H1 (cell line): Measurements from ENCODE around the gene OR6M1. TPM values are rescaled to one million over a fixed set of nuclear protein-coding genes. Genes with fewer than 3 reads are reported as not detected.

Experiments
- CTCF ChIA-PET: fragments of 300-600 bp; sonication (Branson Sonifier 250); formaldehyde crosslinking; loops from one replicate; lab custom pipeline; 2021; ENCODE audit not compliant: partially characterized antibody; lab: Charles Lee
- POLR2A ChIA-PET: fragments of 300-600 bp; sonication (Branson Sonifier 250); formaldehyde crosslinking; loops from one replicate; lab custom pipeline; 2021; ENCODE audit warnings: inconsistent platforms; ENCODE audit not compliant: partially characterized antibody; lab: Charles Lee
- DNase-seq, 2 experiments: peaks; one replicate each; pipeline versions ENCODE4 v3.0.0 to v3.0.0-alpha.2; 2010 to 2022; ENCODE audit warnings: low spot score in 2 of 2, low read depth in 1 of 2, mixed read lengths in 1 of 2
- FAIRE-seq: peaks from 2 replicates; lab custom pipeline; 2011; peaks lifted over from hg19 to GRCh38; lab: Jason Lieb, UNC
- H2AFZ ChIP-seq: 2 replicates; pipeline ENCODE4 v1.8.1; 2012; ENCODE audit warnings: low read length, inconsistent platforms
- H2AK5ac ChIP-seq: 2 replicates; pipeline ENCODE4 v1.6.1; 2013; ENCODE audit warnings: low read depth, low read length
- H2BK120ac ChIP-seq: replicated peaks from 2 replicates; pipeline ENCODE3; 2013; ENCODE audit warnings: low read depth, low read length, inconsistent platforms
- H2BK12ac ChIP-seq: 2 replicates; pipeline ENCODE4 v1.6.1; 2013; ENCODE audit warnings: low read depth, low read length
- H2BK15ac ChIP-seq: 2 replicates; pipeline ENCODE4 v1.6.1; 2013; ENCODE audit warnings: low read length
- H2BK20ac ChIP-seq: 2 replicates; pipeline ENCODE4 v1.6.1; 2013; ENCODE audit warnings: low read length
- H2BK5ac ChIP-seq: 2 replicates; pipeline ENCODE4 v1.6.1; 2013; ENCODE audit warnings: low read depth, low read length
- H3K14ac ChIP-seq: 2 replicates; pipeline ENCODE4 v1.6.1; 2013; ENCODE audit warnings: inconsistent platforms; ENCODE audit not compliant: insufficient read length
- H3K18ac ChIP-seq: 2 replicates; pipeline ENCODE4 v1.6.1; 2013; ENCODE audit warnings: low read length; ENCODE audit errors: extremely low read depth
- H3K23ac ChIP-seq: 2 replicates; pipeline ENCODE4 v1.6.1; 2013; ENCODE audit warnings: inconsistent platforms; ENCODE audit not compliant: insufficient read length
- H3K23me2 ChIP-seq: 2 replicates; pipeline ENCODE4 v1.6.1; 2013; ENCODE audit warnings: low read depth, low read length
- H3K27ac ChIP-seq: 2 replicates; pipeline ENCODE4 v1.6.1; 2011; ENCODE audit warnings: low read depth, low read length, inconsistent platforms
- H3K27me3 ChIP-seq, 4 experiments: replicated peaks in 1 of 4; 1 replicate in 1 of 4; 2 replicates in 3 of 4; pipeline versions ENCODE4 v1.6.1 to v1.8.1; 2011 to 2013; ENCODE audit warnings: low read length in 3 of 4, mild to moderate bottlenecking in 3 of 4, inconsistent platforms in 2 of 4, mixed read lengths in 2 of 4, moderate library complexity in 1 of 4; ENCODE audit not compliant: control insufficient read depth in 3 of 4, insufficient read depth in 3 of 4; ENCODE audit errors: extremely low read depth in 1 of 4
- H3K36me3 ChIP-seq, 4 experiments: 2 replicates each; pipeline versions ENCODE4 v1.6.1 to v1.8.1; 2011 to 2013; ENCODE audit warnings: mild to moderate bottlenecking in 4 of 4, low read length in 3 of 4, moderate library complexity in 2 of 4, control low read depth in 1 of 4, inconsistent platforms in 1 of 4; ENCODE audit not compliant: insufficient read depth in 4 of 4, control insufficient read depth in 2 of 4
- H3K4ac ChIP-seq: replicated peaks from 2 replicates; pipeline ENCODE3; 2013; ENCODE audit warnings: low read length, low read depth, mixed read lengths, inconsistent platforms; ENCODE audit not compliant: insufficient read length
- H3K4me1 ChIP-seq, 4 experiments: replicated peaks in 1 of 4; 1 replicate in 1 of 4; 2 replicates in 3 of 4; pipeline versions ENCODE4 v1.6.1 to v1.8.1; 2011 to 2013; ENCODE audit warnings: low read length in 3 of 4, inconsistent platforms in 2 of 4, mixed read lengths in 1 of 4; ENCODE audit not compliant: insufficient read depth in 4 of 4, control insufficient read depth in 3 of 4
- H3K4me2 ChIP-seq, 2 experiments: 2 replicates each; pipeline versions ENCODE4 v1.6.1 to v1.8.1; 2011 to 2013; ENCODE audit warnings: low read depth in 2 of 2, low read length in 2 of 2, control low read depth in 1 of 2, inconsistent platforms in 1 of 2, mild to moderate bottlenecking in 1 of 2; ENCODE audit not compliant: insufficient read depth in 1 of 2
- H3K4me3 ChIP-seq, 4 experiments: fragments of 200-600, 300-600 bp in 1 of 4; sonication (generic), shearing (Covaris generic), sonication (Bioruptor Twin) in 1 of 4; 2 replicates each; pipeline versions ENCODE4 v1.5.1 to v1.8.1; 2011 to 2016; ENCODE audit warnings: low read length in 4 of 4, low read depth in 3 of 4, control low read depth in 2 of 4, inconsistent platforms in 2 of 4, mild to moderate bottlenecking in 2 of 4, mixed read lengths in 1 of 4, moderate library complexity in 1 of 4; ENCODE audit not compliant: insufficient read depth in 2 of 4; ENCODE audit errors: extremely low read depth in 1 of 4
- H3K56ac ChIP-seq: replicated peaks from 2 replicates; pipeline ENCODE3; 2013; ENCODE audit warnings: low read depth, mild to moderate bottlenecking, mixed read lengths, low read length, inconsistent platforms; ENCODE audit not compliant: insufficient read length
- H3K79me1 ChIP-seq: 2 replicates; pipeline ENCODE4 v1.6.1; 2013; ENCODE audit warnings: low read depth, low read length, control low read depth
- H3K79me2 ChIP-seq, 2 experiments: 2 replicates each; pipeline versions ENCODE4 v1.6.1 to v1.8.1; 2012 to 2013; ENCODE audit warnings: low read length in 2 of 2, mild to moderate bottlenecking in 2 of 2, inconsistent platforms in 1 of 2; ENCODE audit not compliant: insufficient read depth in 2 of 2, control insufficient read depth in 1 of 2
- H3K9ac ChIP-seq, 4 experiments: replicated peaks in 1 of 4; 1 replicate in 1 of 4; 2 replicates in 3 of 4; pipeline versions ENCODE4 v1.6.1 to v1.8.1; 2011 to 2013; ENCODE audit warnings: low read depth in 3 of 4, low read length in 3 of 4, control low read depth in 2 of 4, mild to moderate bottlenecking in 2 of 4, moderate library complexity in 2 of 4, inconsistent platforms in 1 of 4; ENCODE audit errors: extremely low read depth in 1 of 4
- H3K9me3 ChIP-seq, 2 experiments: 2 replicates each; pipeline versions ENCODE4 v1.6.1 to v1.8.1; 2012 to 2013; ENCODE audit warnings: mild to moderate bottlenecking in 2 of 2, moderate library complexity in 2 of 2, control low read depth in 1 of 2, inconsistent platforms in 1 of 2, low read depth in 1 of 2, low read length in 1 of 2, mixed read lengths in 1 of 2; ENCODE audit not compliant: insufficient read depth in 2 of 2
- H4K20me1 ChIP-seq, 2 experiments: replicated peaks in 1 of 2; 2 replicates each; pipeline versions ENCODE3 to v1.8.1; 2011 to 2013; ENCODE audit warnings: inconsistent platforms in 2 of 2, low read length in 2 of 2, mild to moderate bottlenecking in 1 of 2; ENCODE audit not compliant: insufficient read depth in 2 of 2, control insufficient read depth in 1 of 2
- H4K5ac ChIP-seq: 2 replicates; pipeline ENCODE4 v1.6.1; 2013; ENCODE audit warnings: low read length, low read depth, mixed read lengths, inconsistent platforms; ENCODE audit not compliant: insufficient read length
- H4K8ac ChIP-seq: 2 replicates; pipeline ENCODE4 v1.8.0; 2013; ENCODE audit warnings: mild to moderate bottlenecking, moderate library complexity, low read length, inconsistent platforms; ENCODE audit not compliant: insufficient read depth; ENCODE audit errors: extremely low read depth
- H4K91ac ChIP-seq: replicated peaks from 2 replicates; pipeline ENCODE3; 2013; ENCODE audit warnings: low read length, mixed read lengths, inconsistent platforms; ENCODE audit not compliant: insufficient read length
- ASH2L ChIP-seq: fragments of 200-600, 300-600 bp; sonication (generic); IDR thresholded peaks from one replicate; pipeline ENCODE4 v1.7.1; 2017; ENCODE audit warnings: low read length
- BACH1 ChIP-seq: IDR thresholded peaks from 2 replicates; pipeline ENCODE4 v1.6.1; 2012; ENCODE audit warnings: low read length, improper control_type of control experiment
- CBX5 ChIP-seq: fragments of 300-800, 300-1000 bp; sonication (generic); IDR thresholded peaks from 2 replicates; pipeline ENCODE4 v1.7.1; 2016; ENCODE audit warnings: antibody characterized with exemption, low read length, low read depth
- CREB1 ChIP-seq: IDR thresholded peaks from 2 replicates; pipeline ENCODE4 v1.6.1; 2012; ENCODE audit warnings: inconsistent platforms
- E2F6 ChIP-seq: IDR thresholded peaks from 2 replicates; pipeline ENCODE4 v1.6.1; 2012; ENCODE audit warnings: inconsistent platforms
- FOSL1 ChIP-seq: IDR thresholded peaks from 2 replicates; pipeline ENCODE4 v1.6.1; 2011; ENCODE audit warnings: mild to moderate bottlenecking, low read depth, low read length, moderate library complexity; ENCODE audit not compliant: insufficient read depth
- HDAC6 ChIP-seq: IDR thresholded peaks from one replicate; pipeline ENCODE4 v1.7.1; 2012; ENCODE audit warnings: low read depth, mild to moderate bottlenecking, inconsistent platforms, low read length, moderate library complexity
- SP1 ChIP-seq: IDR thresholded peaks from 2 replicates; pipeline ENCODE4 v1.6.1; 2011; ENCODE audit warnings: low read depth, low read length
- TBP ChIP-seq: IDR thresholded peaks from 2 replicates; pipeline ENCODE4 v1.6.1; 2011; ENCODE audit warnings: low read depth, low read length, improper control_type of control experiment
- WGBS, 2 experiments: shearing (Covaris generic) in 1 of 2; methylation state at CpG; one replicate each; pipeline versions ENCODE4 v1.1.6 to v1.1.7; 2013 to 2015; ENCODE audit warnings: low lambda C conversion rate in 2 of 2, mixed read lengths in 2 of 2, inconsistent platforms in 1 of 2, low coverage in 1 of 2, missing lambda C conversion rate in 1 of 2; ENCODE audit not compliant: insufficient replicate concordance in 2 of 2, insufficient coverage in 1 of 2, insufficient read length in 1 of 2; ENCODE audit errors: extremely low coverage in 1 of 2, missing lambda C conversion rate in 1 of 2; 5-methylcytosine and 5-hydroxymethylcytosine counted together
- polyA plus RNA-seq, 7 experiments: library from polyadenylated mRNA; depleted of rRNA in 3 of 7; stranded (reverse) in 5 of 7; unstranded in 2 of 7; fragments of >200 nt in 5 of 7; fragments of 200-250 nt in 2 of 7; gene quantifications; 1 replicate in 5 of 7; 2 replicates in 1 of 7; 4 replicates in 1 of 7; pipeline versions ENCODE4 v1.2.1 to v1.2.3, GENCODE V29; 2011 to 2013; ENCODE audit warnings: missing spikeins in 2 of 7, mixed read lengths in 2 of 7
- total RNA-seq: library from RNA; stranded (reverse); fragmentation: NEBNext Ultra II Directional; extraction: Animal tissue kit (Norgen Biotek cat#: 25700); gene quantifications from 2 replicates; pipeline ENCODE4 v1.2.1, GENCODE V29; 2021

The OR6M1 gene
- total and polyA plus RNA-seq, 2 of the 8 experiments (the other 6 are each of a cell fraction or from before 2014, with no cell fraction given), result not detected

GRCh38 chr11:123833095-123833494, 26.9 kb upstream of the OR6M1 start:
- Histone ChIP-seq H3K56ac (no peak overlapping the region), H3K4me1 (no peaks in the 10 kb centered on the region), H2BK12ac (no peak overlapping the region), H2BK120ac (no peak overlapping the region), H4K91ac (no peak overlapping the region), H2AK5ac (no peak overlapping the region), H3K79me1 (no peaks in the 10 kb centered on the region), H3K27ac (no peak overlapping the region), H4K20me1 (no peaks in the 10 kb centered on the region), H3K9ac (no peak overlapping the region), H3K4me2 (no peak overlapping the region), H3K9me3 (peaks cover 0 to 5% of the 10 kb centered on the region in 2 experiments; a peak in 1 of 4 replicates), H4K8ac (no peak overlapping the region), H2BK20ac (no peak overlapping the region), H3K18ac (no peak overlapping the region), H3K23ac (no peak overlapping the region), H2BK15ac (no peak overlapping the region), H3K27me3 (no peaks in the 10 kb centered on the region), H4K5ac (no peak overlapping the region), H2BK5ac (no peak overlapping the region), H3K4ac (no peak overlapping the region), H3K14ac (no peak overlapping the region), H3K4me3 (no peak overlapping the region), H3K79me2 (no peaks in the 10 kb centered on the region), H3K23me2 (no peaks in the 10 kb centered on the region), H3K36me3 (no peaks in the 10 kb centered on the region), H2AFZ (no peak overlapping the region)
- ChIA-PET CTCF (interaction anchor here (0.6 kb wide), 1 partner anchor 445 kb away, joined by 4 read pairs; no protein-coding TSS in a partner anchor), POLR2A (interaction anchor here (0.7 kb wide), 1 partner anchor 93 kb away, joined by 3 read pairs; no protein-coding TSS in a partner anchor)
- FAIRE-seq (no peak), DNase-seq (no peak)
- no peak for TF ChIP-seq ASH2L
- no peak for TF ChIP-seq TBP
- no peak for TF ChIP-seq CREB1
- no peak for TF ChIP-seq SP1
- TF ChIP-seq CBX5, result no peak
- no peak for TF ChIP-seq FOSL1
- no peak for TF ChIP-seq BACH1
- no peak for TF ChIP-seq E2F6
- TF ChIP-seq HDAC6, result no peak
- WGBS, 2 experiments, result 77% methylated on average over 2 of the region's 2 CpGs; no CpG with 5 or more reads in 1 of the 2 experiments
